ENCODE data around the gene STXBP3. TPM values are rescaled to one million over a fixed set of nuclear protein-coding genes. Genes with fewer than 3 reads are reported as not detected.

STXBP3 gene
- total RNA-seq, 1 experiment from 2014 or later: 34.1 TPM

GRCh38 chr1:108742253-108742652, 4.2 kb upstream of the STXBP3 start:
- Histone ChIP-seq H3K4ac (ENCODE audit: low read depth, low read length) (no peak overlapping the region), H2AK5ac (ENCODE audit: insufficient read length, low read length) (no peak overlapping the region)
- H3K27ac Mint-ChIP-seq: no peak overlapping the region

More at GRCh38 chr1:108742253-108742652, 4.2 kb upstream of the STXBP3 start:
- H3K27me3 ChIP-seq (ENCODE audit: insufficient read depth, low read length): no peaks in the 10 kb centered on the region
- no peak for DNase-seq
- H2BK20ac ChIP-seq (ENCODE audit: low read depth, low read length, poor library complexity, severe bottlenecking): no peak overlapping the region
- peak overlapping the region; percentile 36; the same call in 1 of the 2 replicates for H3K14ac ChIP-seq (ENCODE audit: insufficient read depth, low read length)
- H2BK5ac ChIP-seq (ENCODE audit: insufficient read length, low read length): no peak overlapping the region
- no peak overlapping the region for H3K4me2 ChIP-seq (ENCODE audit: insufficient read depth, insufficient read length, low read length)
- no peaks in the 10 kb centered on the region for H3K79me1 ChIP-seq (ENCODE audit: insufficient read depth, low read depth, low read length, poor library complexity, severe bottlenecking)
- no peak overlapping the region for H3T11ph ChIP-seq (ENCODE audit: low read length)
- no peak overlapping the region for H3K23ac ChIP-seq (ENCODE audit: insufficient read length, low read depth, low read length)
- H3K36me3 Mint-ChIP-seq (ENCODE audit: insufficient read depth in 1 of 3, low read depth in 3 of 3): no peaks in the 10 kb centered on the region
- H4K8ac ChIP-seq (replicated peaks; ENCODE audit: insufficient read length, low read depth, low read length): no peak overlapping the region
- peaks cover 12 to 14% of the 10 kb centered on the region in 2 experiments for H3K4me1 Mint-ChIP-seq
- H3K4me3 Mint-ChIP-seq: no peak overlapping the region
- H3K23me2 ChIP-seq (ENCODE audit: insufficient read length, low read depth, low read length, poor library complexity, severe bottlenecking): no peaks in the 10 kb centered on the region
- no peaks in the 10 kb centered on the region for H3K79me2 ChIP-seq (ENCODE audit: insufficient read depth, low read length)
- H3K27ac ChIP-seq (ENCODE audit: insufficient read length, low read depth, low read length): no peak overlapping the region
- H2AFZ ChIP-seq (ENCODE audit: low read length): no peak overlapping the region
- no peak overlapping the region for H4K91ac ChIP-seq (ENCODE audit: insufficient read length, low read depth, low read length)
- H3K27me3 Mint-ChIP-seq (ENCODE audit: low read depth): peaks cover 10% of the 10 kb centered on the region
- H3K18ac ChIP-seq (ENCODE audit: insufficient read length, low read depth, low read length): no peak overlapping the region
- WGBS (ENCODE audit: extremely low coverage, insufficient read length, low lambda C conversion rate): no CpG with 5 or more reads among the region's 6 CpGs
- H2BK120ac ChIP-seq (ENCODE audit: low read depth, low read length, poor library complexity, severe bottlenecking): no peak overlapping the region
- TF ChIP-seq, protein P1, sequence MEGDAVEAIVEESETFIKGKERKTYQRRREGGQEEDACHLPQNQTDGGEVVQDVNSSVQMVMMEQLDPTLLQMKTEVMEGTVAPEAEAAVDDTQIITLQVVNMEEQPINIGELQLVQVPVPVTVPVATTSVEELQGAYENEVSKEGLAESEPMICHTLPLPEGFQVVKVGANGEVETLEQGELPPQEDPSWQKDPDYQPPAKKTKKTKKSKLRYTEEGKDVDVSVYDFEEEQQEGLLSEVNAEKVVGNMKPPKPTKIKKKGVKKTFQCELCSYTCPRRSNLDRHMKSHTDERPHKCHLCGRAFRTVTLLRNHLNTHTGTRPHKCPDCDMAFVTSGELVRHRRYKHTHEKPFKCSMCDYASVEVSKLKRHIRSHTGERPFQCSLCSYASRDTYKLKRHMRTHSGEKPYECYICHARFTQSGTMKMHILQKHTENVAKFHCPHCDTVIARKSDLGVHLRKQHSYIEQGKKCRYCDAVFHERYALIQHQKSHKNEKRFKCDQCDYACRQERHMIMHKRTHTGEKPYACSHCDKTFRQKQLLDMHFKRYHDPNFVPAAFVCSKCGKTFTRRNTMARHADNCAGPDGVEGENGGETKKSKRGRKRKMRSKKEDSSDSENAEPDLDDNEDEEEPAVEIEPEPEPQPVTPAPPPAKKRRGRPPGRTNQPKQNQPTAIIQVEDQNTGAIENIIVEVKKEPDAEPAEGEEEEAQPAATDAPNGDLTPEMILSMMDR (conservative IDR thresholded peaks at IDR 0.05): no peak
- no peaks in the 10 kb centered on the region for H3K4me1 ChIP-seq (ENCODE audit: insufficient read depth, low read length)
- no peak overlapping the region for H3K9ac ChIP-seq (ENCODE audit: extremely low read depth, insufficient read length, low read length)
- no peak overlapping the region for H3K56ac ChIP-seq (ENCODE audit: insufficient read length, low read depth, low read length)
- H2BK12ac ChIP-seq (ENCODE audit: insufficient read length, low read depth, low read length): no peak overlapping the region
- no peaks in the 10 kb centered on the region for H3K9me3 ChIP-seq (ENCODE audit: control insufficient read depth, low read depth, low read length)
- no peaks in the 10 kb centered on the region for H3K9me3 Mint-ChIP-seq
- no peak overlapping the region for H4K5ac ChIP-seq (ENCODE audit: insufficient read length, low read depth, low read length)
- no peak overlapping the region for H2BK15ac ChIP-seq (ENCODE audit: low read depth, low read length)
- no peaks in the 10 kb centered on the region for H4K20me1 ChIP-seq (ENCODE audit: control insufficient read depth, insufficient read depth, insufficient read length)
